Peyer's patch (tissue), 4 donors: ENCODE results near the gene CYP1A1.

Experiments used
- CTCF ChIP-seq, 6 experiments: fragments of 450-650 bp in 4 of 6; fragments of 200-600 bp in 2 of 6; sonication (generic) in 1 of 6; IDR thresholded peaks; one replicate each; pipeline ENCODE4 v1.5.1; 2017 to 2019; ENCODE audit warnings: antibody characterized with exemption in 6 of 6, mild to moderate bottlenecking in 3 of 6, moderate library complexity in 1 of 6
- POLR2A ChIP-seq, 2 donors: fragments of 450-650 bp; IDR thresholded peaks; one replicate each; pipeline ENCODE4 v1.5.1; 2017; ENCODE audit warnings: antibody characterized with exemption in 2 of 2, mild to moderate bottlenecking in 2 of 2, moderate library complexity in 2 of 2

- TF ChIP-seq CTCF (IDR thresholded peaks at IDR 0.05) (no peak), POLR2A (IDR thresholded peaks at IDR 0.05) (no peak)
Measured at GRCh38 chr15:74674161-74674560, 51.2 kb downstream of the CYP1A1 start.
